GM12891 (cell line): ENCODE measurements around the gene ART1.
"Not testable (repeated sequence)": the region's sequence is repeated elsewhere in the genome, so short reads cannot be mapped to it uniquely, and the experiment has no call there.

Experiments
- DNase-seq: peaks from one replicate; pipeline ENCODE4 v3.0.0; 2011; ENCODE audit warnings: low spot score; ENCODE audit not compliant: insufficient read length
- FAIRE-seq: peaks from 2 replicates; lab custom pipeline; 2011; peaks lifted over from hg19 to GRCh38; lab: Jason Lieb, UNC
- PAX5 ChIP-seq: IDR thresholded peaks from 2 replicates; pipeline ENCODE4 v1.6.1; 2011; ENCODE audit warnings: low read length, moderate library complexity, mild to moderate bottlenecking; ENCODE audit not compliant: insufficient read depth, severe bottlenecking
- POLR2A ChIP-seq: IDR thresholded peaks from 2 replicates; pipeline ENCODE4 v1.6.1; 2011; ENCODE audit warnings: low read depth, low read length, control low read depth
- POLR2AphosphoS5 ChIP-seq: IDR thresholded peaks from 2 replicates; pipeline ENCODE4 v1.6.1; 2011; ENCODE audit warnings: low read depth, low read length, control low read depth
- POU2F2 ChIP-seq: IDR thresholded peaks from 2 replicates; pipeline ENCODE4 v1.6.1; 2011; ENCODE audit warnings: low read depth, mild to moderate bottlenecking, control low read depth, low read length, moderate library complexity
- SPI1 ChIP-seq: IDR thresholded peaks from 2 replicates; pipeline ENCODE4 v1.6.1; 2011; ENCODE audit warnings: low read depth, low read length, control low read depth
- TAF1 ChIP-seq: IDR thresholded peaks from 2 replicates; pipeline ENCODE4 v1.6.1; 2011; ENCODE audit warnings: low read depth, low read length, control low read depth

Gene ART1

DNA sequence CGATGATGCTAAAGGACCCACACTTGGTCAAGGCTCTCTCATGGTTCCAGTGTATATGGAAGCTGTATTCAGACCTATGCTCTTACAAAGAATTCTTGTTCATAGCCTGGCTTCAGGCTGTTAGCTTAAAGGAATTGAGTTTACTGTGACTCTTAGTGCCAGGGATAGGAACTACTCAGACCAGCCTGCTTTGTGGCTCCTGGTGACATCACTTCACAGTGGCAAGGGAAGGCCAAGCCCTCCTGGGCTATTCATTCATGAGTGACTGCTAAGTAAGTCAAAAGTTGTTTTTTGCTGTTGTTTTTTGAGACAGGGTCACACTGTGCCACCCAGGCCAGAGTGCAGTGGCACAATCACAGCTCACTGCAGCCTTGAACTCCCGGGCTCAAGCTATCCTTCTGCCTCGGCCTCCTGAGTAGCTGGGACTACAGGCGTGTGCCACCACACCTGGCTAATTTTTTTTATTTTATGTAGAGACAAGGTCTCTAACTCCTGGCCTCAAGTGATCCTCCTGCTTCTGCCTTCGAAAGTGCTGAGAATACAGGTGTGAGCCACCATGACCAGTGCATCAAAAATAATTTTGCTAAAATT, 12.8 kb upstream of the ART1 start:
- TF ChIP-seq POLR2A (no peak), TAF1 (no peak), POU2F2 (no peak), SPI1 (no peak), PAX5 (no peak), POLR2AphosphoS5 (no peak)
- DNase-seq (no peak), FAIRE-seq (no peak)

DNA sequence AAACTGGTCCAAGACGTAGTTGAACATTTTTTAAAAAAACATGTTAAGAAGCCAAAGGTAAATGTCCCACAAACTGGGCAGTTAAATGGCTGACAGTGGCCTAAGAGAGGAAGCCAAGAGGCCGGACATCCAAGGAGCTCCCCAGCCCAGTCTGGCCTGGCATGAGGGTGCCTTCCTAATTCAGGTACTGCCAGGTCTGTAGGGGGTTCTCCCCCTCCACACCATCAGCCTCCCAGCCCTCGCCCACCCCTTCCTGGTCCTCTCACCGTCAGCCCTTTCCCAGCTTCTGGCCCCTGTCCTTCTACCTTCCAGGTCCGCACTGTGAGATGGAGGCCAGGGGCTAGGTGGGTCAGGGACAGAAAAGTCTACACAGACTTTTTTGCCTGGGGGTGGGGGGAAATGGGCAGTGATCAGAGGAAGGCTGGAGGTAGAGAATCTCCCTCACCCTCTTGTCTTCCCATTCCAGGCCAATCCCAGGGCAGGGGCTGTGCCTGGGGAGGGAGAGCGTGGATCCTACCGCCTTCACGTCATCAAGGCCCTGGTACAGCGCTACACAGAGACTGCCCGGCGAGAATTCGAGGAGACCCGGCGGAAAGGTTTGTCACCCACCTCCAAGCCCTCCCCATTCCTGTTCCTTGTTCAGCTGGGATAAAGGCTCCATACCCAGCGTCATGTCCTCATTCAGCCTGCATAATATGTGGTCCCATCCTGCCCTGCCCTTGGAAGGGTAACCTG, 9.1 kb upstream of the ART1 start:
- TF ChIP-seq SPI1 (no peak), POU2F2 (no peak), POLR2AphosphoS5 (no peak), POLR2A (no peak), TAF1 (no peak), PAX5 (no peak)
- FAIRE-seq (no peak), DNase-seq (no peak)

DNA sequence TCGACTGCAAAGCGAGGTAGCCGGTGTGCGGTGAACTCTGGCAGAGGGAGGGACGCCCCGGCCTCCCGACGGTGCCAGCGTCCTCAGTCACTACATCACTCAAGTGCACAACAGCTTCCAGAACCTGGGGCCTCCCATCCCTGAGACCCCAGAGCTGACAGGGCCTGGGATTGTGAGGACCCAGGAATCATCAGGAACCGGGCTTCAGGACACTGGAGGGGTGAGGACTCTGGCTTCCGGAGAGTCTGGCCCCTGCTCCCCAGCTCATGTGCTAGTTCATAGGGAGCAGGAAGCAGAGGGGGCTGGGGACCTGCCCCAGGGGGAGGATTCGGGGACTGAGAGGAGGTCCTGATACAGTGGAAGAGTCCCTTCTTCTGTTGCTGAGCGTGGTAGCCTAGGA, 7.7 kb upstream of the ART1 start:
- FAIRE-seq (no peak), DNase-seq (no peak)
- TF ChIP-seq TAF1 (no peak), POLR2AphosphoS5 (no peak), POU2F2 (no peak), SPI1 (no peak), PAX5 (no peak), POLR2A (no peak)

DNA sequence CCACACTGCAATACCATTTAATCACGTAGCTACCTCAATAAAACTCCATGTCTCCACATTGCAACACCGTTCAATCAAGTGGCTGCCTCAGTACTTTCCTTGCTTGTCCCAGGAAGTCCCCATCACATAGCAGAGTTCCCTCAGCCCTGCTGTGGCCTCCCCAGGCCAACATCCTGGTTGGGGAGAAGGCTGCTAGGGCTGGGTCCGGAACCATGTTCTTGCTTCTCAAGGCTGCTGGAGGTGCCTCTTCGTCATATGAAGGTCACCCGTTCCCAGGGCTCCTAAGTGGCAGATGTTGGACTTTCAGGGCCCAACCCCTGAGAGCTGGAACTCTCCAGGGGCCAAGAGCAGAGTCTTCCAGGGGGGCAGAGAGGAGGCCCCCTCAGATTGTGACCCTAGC, 6.4 kb upstream of the ART1 start:
- DNase-seq = no peak
- no peak for TF ChIP-seq SPI1
- no peak for TF ChIP-seq POLR2A
- no peak for TF ChIP-seq TAF1
- no peak for FAIRE-seq

DNA sequence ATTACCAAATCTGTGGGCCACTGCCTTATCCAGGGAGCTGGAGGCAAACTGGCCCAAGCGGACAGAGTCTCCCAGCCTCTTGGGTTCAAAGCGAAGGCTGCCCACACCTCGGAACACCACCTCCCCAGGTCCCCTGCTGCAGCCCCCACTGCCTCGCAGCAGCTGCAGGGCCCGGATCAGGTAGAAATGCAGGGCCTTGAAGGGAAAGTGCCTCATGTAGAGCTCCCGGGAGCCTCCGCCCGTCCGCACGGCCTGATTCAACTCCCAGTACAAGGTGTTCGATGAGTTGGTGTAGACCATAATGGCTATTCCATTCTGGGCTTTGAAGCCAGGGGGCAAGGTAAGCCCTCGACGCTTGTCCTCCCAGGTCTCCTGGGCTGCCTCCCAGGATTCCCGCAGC, 5.1 kb upstream of the ART1 start:
- DNase-seq (no peak), FAIRE-seq (no peak)
- TF ChIP-seq POLR2AphosphoS5 (no peak), POLR2A (no peak), TAF1 (no peak), SPI1 (no peak)

DNA sequence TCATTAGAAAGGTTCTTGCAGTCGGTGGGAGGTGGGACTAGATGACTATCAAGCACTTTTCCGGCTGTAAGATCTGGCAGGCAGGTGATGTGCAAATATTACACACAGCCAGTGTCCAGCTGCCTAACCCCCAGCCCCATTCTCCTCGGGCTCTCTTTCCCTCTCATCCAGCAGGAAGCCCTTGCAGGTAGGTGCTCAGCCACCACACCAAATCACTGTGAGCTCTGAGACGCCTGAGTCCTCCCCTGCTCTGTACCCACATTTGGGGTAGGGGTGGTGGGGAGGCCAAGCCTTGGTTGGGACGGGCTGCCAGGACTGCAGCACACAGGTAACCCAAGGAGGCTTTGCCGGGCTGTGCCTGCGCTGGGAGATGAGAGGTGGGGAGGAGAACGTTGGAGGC, 3.7 kb upstream of the ART1 start:
- TF ChIP-seq POLR2AphosphoS5 (no peak), SPI1 (no peak), POU2F2 (no peak), TAF1 (no peak), PAX5 (no peak), POLR2A (no peak)
- DNase-seq = no peak
- no peak for FAIRE-seq

DNA sequence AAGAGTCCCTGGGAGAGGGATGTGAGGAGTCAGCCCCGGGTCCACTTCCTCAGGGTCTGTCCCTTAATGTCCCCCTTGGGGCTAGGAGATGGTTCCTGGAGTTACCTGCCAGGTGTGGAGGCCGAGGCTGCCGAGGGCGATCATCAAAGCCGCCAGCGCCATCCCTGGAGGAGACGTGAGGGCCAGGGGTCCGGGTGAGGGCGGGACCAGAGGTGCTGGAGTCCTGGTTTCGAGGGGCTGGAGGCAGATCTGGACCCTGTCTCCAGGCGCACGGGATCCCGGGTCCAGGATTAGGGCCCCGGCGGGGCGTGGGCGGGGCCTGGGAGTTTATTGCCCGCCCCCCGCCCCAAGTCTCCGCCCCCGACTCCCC, 3.2 kb upstream of the ART1 start, which contains the start of gene ART5:
TSS of gene ART5 (minus strand) at position 292 of the 370 bp plus-strand sequence. CDS start at position 162, 130 bp downstream.
- no peak for FAIRE-seq
- DNase-seq = no peak

DNA sequence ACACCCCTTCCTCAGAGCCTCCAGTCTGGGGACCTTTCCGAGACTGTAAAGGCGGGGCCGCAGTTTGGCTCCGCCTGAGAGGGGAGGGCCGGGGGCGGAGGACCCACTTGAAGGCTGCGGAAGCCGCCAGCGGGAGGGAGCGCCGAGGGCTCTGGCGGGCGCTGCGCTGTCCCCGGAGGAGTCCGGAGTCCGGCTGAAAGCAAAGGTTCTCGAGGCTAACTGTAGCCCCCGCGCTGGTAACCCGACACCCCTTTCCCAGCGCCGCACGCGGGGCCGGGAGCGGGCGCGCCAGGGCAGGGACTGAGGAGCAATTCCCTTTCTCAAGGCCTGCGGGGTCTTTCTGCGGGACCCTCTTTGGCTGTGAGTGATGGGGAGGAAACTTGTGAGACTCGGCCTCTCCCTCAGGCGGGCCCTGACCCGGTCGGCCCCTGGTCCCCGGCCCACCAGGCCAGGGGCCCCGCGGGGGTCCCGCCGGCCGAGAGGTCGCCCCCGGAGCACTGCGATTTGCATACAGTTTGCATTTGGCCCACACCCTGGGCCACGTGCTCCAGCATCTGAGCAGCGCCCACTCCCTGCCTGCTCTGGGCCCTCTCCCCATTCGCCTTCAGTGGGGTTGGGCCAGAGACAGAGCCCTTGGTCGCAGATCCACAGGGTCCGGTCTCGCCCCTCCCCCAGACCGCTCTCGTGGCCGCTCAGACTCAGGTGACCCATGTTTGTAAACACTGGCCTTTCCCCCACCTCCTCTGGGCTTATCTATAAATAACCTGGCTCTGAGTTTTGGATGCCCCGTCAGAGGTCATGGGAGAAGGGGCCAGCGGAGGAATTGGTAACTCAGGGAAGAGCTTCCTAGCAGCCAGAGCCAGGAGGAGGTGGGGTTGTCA, 2.6 kb upstream of the ART1 start:
- DNase-seq = peak; percentile 45
- no peak for FAIRE-seq

More for the DNA sequence above, 3.2 kb upstream of the ART1 start, which contains the start of gene ART5:
- no peak for TF ChIP-seq POLR2AphosphoS5
- no peak for TF ChIP-seq POU2F2
- no peak for TF ChIP-seq TAF1
- TF ChIP-seq POLR2A = no peak
- TF ChIP-seq PAX5 = no peak
- no peak for TF ChIP-seq SPI1

DNA sequence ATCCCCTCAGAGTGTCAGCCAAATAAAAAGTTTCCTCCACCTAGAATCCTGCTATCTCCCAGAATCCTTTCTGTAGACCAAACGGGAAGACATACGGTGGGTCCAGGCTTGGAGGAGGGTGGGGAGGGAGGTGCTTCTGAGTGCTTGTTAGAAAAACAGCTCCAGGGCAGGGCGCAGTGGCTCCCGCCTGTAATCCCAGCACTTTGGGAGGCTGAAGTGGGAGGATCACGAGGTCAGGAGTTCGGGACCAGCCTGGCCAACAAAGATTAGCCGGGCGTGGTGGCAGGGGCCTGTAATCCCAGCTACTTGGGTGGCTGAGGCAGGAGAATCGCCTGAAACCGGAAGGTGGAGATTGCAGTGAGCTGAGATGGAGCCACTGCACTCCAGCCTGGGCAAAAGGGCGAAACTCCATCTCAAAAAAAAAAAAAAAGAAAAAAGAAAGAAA, 1.8 kb upstream of the ART1 start:
- not testable (repeated sequence) for DNase-seq, FAIRE-seq

More for the DNA sequence above, 2.6 kb upstream of the ART1 start:
- TF ChIP-seq POLR2A (no peak), SPI1 (no peak), POU2F2 (no peak), PAX5 (no peak)

DNA sequence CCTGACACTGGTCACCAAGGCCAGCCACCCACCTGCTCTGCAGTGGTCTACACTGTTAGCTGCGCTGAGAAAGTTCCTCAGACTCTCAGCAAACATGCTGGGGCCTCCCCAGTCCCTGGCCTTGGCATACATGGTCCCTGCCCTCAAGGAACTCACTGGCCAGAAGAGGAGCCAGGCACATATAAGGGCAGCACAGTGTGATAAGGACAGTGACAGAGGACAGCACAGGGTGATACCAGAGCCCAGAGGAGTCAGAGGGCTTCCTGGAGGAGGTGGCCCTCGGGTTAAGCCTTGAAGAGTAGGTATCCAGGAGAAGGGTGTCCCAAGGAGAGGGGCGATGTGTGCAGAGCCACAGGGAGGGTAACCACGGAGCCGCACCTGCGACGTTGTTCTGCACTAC, 624 bp downstream of the ART1 start:
- no peak for FAIRE-seq
- TF ChIP-seq POLR2AphosphoS5 (no peak), POLR2A (no peak), POU2F2 (no peak), PAX5 (no peak), TAF1 (no peak), SPI1 (no peak)
- DNase-seq = no peak

DNA sequence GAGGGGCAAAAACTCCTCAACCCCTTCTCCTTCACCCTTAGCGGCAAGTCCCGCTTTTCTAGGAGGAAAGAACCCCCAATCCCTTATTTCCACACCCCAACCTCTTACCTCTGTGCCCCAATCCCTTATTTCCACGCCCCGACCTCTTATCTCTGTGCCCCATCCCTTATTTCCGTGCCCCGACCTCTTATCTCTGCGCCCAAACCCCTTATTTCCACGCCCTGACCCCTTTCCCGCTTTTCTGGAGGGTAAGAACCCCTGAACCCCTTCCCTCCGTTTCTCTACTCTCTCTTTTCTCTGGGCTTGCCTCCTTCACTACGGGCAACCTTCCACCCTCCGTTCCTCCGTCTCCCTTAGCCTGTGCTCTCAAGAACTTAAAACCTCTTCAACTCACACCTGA, 3.9 kb downstream of the ART1 start:
- DNase-seq = not testable (repeated sequence)

DNA sequence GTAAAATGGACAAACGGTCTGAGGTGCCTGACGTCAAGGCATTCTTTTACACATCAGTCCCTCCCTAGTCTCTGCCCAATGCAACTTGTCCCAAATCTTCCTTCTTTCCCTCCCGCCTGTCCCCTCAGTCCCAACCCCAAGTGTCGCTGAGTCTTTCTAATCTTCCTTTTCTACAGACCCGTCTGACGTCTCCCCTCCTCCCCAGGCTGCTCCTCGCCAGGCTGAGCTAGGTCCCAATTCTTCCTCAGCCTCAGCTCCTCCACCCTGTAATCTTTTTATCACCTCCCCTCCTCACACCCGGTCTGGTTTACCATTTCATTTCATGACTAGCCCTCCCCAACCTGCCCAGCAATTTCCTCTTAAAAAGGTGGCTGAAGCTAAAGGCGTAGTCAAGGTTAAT, 4.4 kb downstream of the ART1 start:
- DNase-seq, FAIRE-seq: not testable (repeated sequence)

More for the DNA sequence above, 3.9 kb downstream of the ART1 start:
- not testable (repeated sequence) for FAIRE-seq

DNA sequence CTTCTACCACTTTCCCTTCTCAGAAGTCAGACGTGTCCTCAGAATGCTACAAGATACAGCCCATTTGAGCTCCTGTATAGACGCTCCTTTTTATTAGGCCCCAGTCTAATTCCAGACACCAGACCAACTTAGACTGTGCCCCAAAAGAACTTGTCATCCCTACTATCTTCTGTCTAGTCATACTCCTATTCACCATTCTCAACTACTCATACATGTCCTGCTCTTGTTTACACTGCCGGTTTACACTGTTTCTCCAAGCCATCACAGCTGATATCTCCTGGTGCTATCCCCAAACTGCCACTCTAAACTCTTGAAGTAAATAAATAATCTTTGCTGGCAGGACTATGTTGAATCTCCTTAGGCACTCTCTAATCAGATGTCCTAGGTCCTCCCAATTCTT, 7.6 kb downstream of the ART1 start:
- not testable (repeated sequence) for DNase-seq, FAIRE-seq
